ENCODE results near the gene GASK1A.
A peak's percentile ranks its signal among the peaks of the same experiment; 100 is the strongest.
"Not testable (repeated sequence)": the region's sequence is repeated elsewhere in the genome, so short reads cannot be mapped to it uniquely, and the experiment has no call there.

The GASK1A gene

GRCh38 chr3:43031889-43032545 is 52.9 kb downstream of the GASK1A start:
- no peak for DNase-seq (ENCODE audit: low spot score)

GRCh38 chr3:43032646-43033628 is 53.8 kb downstream of the GASK1A start:
- no peak for DNase-seq (ENCODE audit: low spot score)

DNA sequence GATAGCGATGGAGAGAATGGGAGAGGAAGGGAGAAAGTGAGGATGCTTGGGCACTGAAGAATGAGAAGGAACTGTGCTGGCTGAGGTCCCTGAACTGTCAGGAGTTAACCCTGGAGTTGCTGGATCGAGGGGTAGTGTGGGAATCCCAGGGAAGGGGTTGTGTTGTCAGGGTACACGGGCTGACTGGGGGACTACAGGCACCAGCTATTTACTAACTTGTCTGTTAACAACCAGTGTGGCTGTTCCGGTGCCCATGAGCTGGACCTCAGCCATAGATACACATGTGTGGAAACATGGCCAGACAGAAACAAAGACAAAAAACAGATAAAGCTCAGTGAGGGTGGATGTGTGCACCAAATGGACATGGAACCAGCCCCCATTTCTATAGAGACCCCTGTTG is 55.1 kb downstream of the GASK1A start:
- DNase-seq (ENCODE audit: low spot score), result no peak

- no peak for DNase-seq (ENCODE audit: low spot score)
These were observed 55.8 kb downstream of the GASK1A start for GRCh38 chr3:43034911-43035310.

DNA sequence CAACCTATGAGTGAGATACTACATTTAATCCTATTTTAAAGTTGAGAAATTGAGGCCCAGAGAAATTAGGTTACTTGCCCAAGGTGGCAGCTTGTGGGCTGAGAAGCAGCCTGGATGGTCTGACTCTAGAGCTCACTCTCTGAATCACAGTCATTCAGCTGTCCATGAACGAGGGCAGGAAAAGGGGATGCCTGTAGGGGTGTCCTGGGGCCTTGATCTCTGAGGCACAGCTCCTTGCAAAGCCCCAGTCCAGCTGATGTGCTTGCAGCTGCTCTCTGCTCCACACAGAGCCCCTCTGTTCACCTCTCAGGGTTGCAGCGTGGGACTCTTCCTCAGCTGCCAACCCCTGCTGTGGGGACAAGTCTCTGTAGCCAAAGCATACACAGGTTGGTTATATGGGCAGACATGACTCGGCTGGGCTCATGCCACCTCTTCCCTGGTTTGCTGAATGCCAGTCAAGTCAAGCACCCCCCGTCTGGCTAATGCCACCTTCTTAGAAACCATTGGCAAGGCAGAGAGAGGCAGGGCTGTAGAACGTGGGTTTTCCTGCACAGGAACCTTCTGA is 56.8 kb downstream of the GASK1A start:
- no peak for DNase-seq (ENCODE audit: low spot score)

GRCh38 chr3:43036621-43037423 is 57.7 kb downstream of the GASK1A start:
- no peak for DNase-seq (ENCODE audit: low spot score)

- DNase-seq (ENCODE audit: low spot score), result peak; percentile 21
These were observed 58.9 kb downstream of the GASK1A start for GRCh38 chr3:43038010-43038409.

DNA sequence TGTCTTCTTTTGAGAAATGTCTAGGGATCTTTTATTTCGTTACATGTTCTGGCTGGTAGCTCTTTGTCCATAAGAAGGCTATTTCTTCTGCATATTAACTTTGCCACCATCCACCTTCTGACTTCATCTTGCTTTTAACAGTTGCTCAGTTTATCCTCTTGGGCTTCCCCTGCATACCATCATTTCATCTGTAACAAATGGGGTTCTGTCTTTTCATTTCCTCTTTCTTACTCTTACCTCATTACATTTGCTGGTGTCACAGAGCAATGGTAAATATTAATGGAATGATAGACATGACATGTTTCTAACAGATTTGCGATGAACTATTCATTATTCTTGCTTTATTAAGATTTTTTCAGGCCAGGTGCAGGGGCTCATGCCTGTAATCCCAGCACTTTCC is 62.4 kb downstream of the GASK1A start:
- no peak for DNase-seq (ENCODE audit: low spot score)

- no peak for DNase-seq (ENCODE audit: low spot score)
These were observed 64.1 kb downstream of the GASK1A start for GRCh38 chr3:43043071-43043766.

GRCh38 chr3:43043793-43044192 is 64.7 kb downstream of the GASK1A start:
- DNase-seq (ENCODE audit: low spot score), result no peak

DNA sequence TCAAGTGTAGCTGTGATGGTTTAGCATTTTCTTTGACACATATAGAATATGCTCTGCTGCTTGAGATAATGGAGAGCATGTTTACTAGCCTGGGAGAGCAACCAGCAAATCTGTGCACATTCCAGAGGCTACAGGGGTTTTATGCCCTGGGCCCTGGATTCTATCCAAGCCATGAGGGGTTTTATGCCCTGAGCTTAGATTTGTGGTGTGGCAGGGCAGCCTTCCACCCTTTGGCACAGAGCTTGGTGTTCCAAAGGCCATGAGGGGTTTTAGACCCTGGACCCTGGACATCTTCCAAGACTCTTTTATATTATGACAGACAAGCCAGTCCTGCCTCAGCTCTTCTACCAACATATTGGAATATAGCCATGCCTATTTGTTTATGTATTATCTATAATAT is 66.0 kb downstream of the GASK1A start:
- not testable (repeated sequence) for DNase-seq (ENCODE audit: low spot score)

DNA sequence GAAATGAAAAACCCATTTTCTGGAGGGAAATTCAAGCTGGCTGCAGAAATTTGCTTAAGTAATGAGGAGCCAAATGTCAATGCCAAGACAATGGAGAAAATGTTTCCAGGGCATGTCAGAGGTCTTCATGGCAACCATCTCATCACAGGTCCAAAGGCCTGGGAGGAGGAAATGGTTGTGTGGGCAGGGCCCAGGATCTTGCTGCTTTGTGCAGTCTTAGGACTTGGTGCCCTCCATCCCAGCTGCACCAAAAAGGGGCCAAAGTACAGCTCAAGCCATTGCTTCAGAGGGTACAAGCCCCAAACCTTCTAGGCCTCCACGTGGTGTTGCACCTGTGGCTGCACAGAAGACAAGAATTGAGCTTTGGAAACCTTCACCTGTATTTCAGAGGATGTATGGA is 67.5 kb downstream of the GASK1A start:
- DNase-seq (ENCODE audit: low spot score), result no peak

- DNase-seq (ENCODE audit: low spot score), result no peak
These were observed 69.4 kb downstream of the GASK1A start for GRCh38 chr3:43048470-43048869.

DNA sequence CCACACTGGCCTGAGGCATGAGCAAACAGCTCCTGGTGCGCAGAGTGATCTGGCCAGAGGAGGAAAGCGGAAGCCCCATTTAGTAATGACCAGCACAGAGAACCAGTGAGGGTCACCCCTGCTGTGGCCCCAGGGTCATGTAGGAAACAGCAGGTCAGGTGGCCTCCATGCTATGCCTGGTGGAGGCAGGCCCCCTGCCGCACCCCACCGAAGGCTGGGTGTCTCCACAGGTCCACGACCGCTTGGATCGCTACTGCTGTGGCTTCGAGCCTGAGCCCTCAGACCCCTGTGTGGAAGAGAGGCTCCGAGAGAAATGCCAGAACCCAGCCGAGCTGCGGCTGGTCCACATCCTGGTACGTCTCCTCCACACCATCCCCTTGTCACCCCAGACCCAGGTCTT is 74.2 kb downstream of the GASK1A start:
- DNase-seq (ENCODE audit: low spot score), result no peak

DNA sequence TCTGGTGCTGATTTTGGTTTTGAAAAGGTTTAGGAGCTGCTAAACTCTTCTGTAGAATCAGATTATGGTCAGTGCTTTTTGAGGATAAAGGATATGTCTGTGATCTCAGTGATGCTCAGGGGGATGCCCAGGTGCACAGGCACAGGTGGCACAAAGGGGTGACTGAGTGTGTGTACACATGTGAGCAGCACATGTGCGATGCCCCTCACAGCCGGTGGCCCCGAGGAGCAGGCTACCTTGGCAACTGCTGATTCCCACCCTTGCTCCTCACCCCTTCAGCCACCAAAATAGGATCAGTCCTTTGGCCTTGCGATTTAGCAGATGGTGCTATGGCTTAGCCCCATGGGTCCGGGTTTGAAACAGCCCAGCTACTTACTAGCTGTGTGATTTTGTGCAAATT is 75.6 kb downstream of the GASK1A start:
- no peak for DNase-seq (ENCODE audit: low spot score)

DNA sequence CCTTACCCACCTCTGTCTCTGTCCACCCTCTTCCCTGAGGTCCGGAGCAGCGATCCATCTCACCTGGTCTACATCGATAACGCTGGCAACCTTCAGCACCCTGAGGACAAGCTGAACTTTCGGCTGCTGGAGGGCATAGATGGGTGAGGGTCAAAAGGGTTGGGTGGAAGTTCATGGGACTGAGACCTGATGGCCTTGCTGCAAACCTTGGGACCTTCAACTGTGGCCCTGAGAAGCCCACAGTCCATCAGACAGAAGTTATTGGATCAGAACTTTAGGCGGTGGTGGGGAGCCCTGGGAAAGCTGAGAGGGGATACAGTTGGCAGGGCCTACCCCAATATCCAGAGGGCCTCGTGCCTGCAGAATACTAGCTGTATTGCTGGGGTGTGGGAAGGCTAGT is 76.3 kb downstream of the GASK1A start:
- no peak for DNase-seq (ENCODE audit: low spot score)

- DNase-seq (ENCODE audit: low spot score), result no peak
These were observed 77.0 kb downstream of the GASK1A start for GRCh38 chr3:43055806-43056770.

GRCh38 chr3:43059456-43059855 is 80.3 kb downstream of the GASK1A start:
- DNase-seq (ENCODE audit: low spot score), result no peak

DNA sequence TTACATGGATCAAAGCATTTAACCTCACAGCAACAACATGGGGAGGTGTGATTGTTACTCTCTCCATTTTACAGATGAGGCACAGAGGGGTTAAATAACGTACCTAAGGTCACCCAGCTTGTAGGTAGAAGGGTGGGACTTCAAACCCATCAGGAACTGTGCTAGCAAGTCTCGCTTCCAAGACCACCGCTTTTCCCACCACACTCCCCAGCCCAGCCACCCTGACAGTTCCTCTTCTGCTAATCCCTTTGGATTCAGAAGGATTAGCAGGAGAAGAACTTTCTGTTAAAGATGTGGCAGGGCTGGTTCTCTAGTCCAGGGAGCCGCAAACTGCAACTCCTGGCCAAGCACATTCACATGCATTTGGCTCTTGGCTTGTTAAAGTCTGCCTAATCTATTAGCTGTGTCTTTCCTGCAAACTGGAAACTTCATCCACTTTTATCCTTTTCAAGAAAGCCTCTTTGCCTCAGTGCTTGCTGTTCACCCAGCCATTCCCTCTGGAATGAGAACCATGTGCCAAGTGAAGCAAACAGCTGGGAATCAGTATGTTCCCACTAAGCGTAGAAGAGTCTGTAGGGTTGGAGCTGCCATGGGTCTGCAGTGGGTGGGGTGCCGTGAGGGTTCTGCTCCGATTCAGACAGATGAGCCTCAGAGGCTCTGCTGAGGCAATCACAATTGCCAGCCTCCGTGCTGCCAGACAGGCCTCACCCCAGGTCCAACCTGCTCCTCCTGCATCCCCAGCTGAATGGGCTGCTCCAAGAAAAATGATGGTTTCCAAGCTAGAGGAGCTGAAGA is 82.2 kb downstream of the GASK1A start:
- no peak for DNase-seq (ENCODE audit: low spot score)
